Left lung (tissue), 10 donors: ENCODE measurements around the gene KCNAB2. TPM values are rescaled to one million over a fixed set of nuclear protein-coding genes. Genes with fewer than 3 reads are reported as not detected.
A peak's percentile ranks its signal among the peaks of the same experiment; 100 is the strongest.

Experiments used
- ATAC-seq: fragments of 200-7000 bp; cut with Tn5 transposase; one replicate; pipeline ENCODE4 v1.9.1; 2020; ENCODE audit warnings: moderate library complexity
- DNase-seq, 4 donors: peaks; one replicate each; pipeline ENCODE4 v3.0.0-alpha.2; 2013 to 2020
- H3K27ac ChIP-seq, 2 donors: fragments of 200-600 bp; sonication (generic) in 1 of 2; one replicate each; pipeline versions ENCODE4 v1.5.0 to v1.8.0; 2020 to 2021
- H3K27me3 ChIP-seq, 2 donors: fragments of 200-600 bp; sonication (generic) in 1 of 2; one replicate each; pipeline versions ENCODE4 v1.5.0 to v1.8.0; 2020 to 2021
- H3K36me3 ChIP-seq, 2 donors: fragments of 200-600 bp; sonication (generic) in 1 of 2; one replicate each; pipeline versions ENCODE4 v1.5.0 to v1.8.0; 2020 to 2021
- H3K4me1 ChIP-seq, 2 donors: fragments of 200-600 bp; one replicate each; pipeline ENCODE4 v1.8.0; 2021
- H3K4me3 ChIP-seq, 2 donors: fragments of 200-600 bp; sonication (generic) in 1 of 2; one replicate each; pipeline versions ENCODE4 v1.5.0 to v1.8.0; 2020 to 2021; ENCODE audit warnings: mild to moderate bottlenecking in 1 of 2
- H3K9me3 ChIP-seq, 2 donors: fragments of 200-600 bp; sonication (generic) in 1 of 2; one replicate each; pipeline versions ENCODE4 v1.5.0 to v1.8.0; 2020 to 2021
- intact Hi-C, 2 donors: fragments of 100-400 bp; cut with DNase I; formaldehyde crosslinking; loops; one replicate each; pipeline versions ENCODE4 v1.11.2 to v1.14.2; 2022
- polyA plus RNA-seq, 6 donors: library from polyadenylated mRNA; unstranded; fragments of 120-200 nt; gene quantifications; one replicate each; pipeline ENCODE4 v1.2.1, GENCODE V29; 2013; ENCODE audit not compliant: insufficient read length in 6 of 6
- total RNA-seq, 2 donors: library from RNA; stranded (reverse); fragmentation: NEBNext Ultra II Directional; extraction: Animal tissue kit (Norgen Biotek cat#: 25700); gene quantifications; one replicate each; pipeline ENCODE4 v1.2.1, GENCODE V29; 2021
- TF ChIP-seq, protein P1 (sequence below), 2 donors: fragments of 200-600 bp; sonication (generic) in 1 of 2; IDR thresholded peaks; one replicate each; pipeline versions ENCODE4 v1.5.0 to v1.8.0; 2021; ENCODE audit warnings: antibody characterized with exemption in 2 of 2
- donor health status: DM: no; HTN: yes; CAD: no.
- donor health status: DM: no; HTN: no; CAD: no.

The KCNAB2 gene
- total and polyA plus RNA-seq, 8 donors = 5.6 to 82.5 (median 6.7) TPM

GRCh38 chr1:6006882-6007281 lies 38.8 kb upstream of the KCNAB2 start:
- no peak overlapping the region for H3K27ac ChIP-seq
- peaks cover 0 to 7% of the 10 kb centered on the region in 2 donors for H3K4me1 ChIP-seq
- DNase-seq (peak in 1 of 4 donors; percentile 16), ATAC-seq (no peak)
- H3K4me3 ChIP-seq = no peak overlapping the region
- no peaks in the 10 kb centered on the region for H3K27me3 ChIP-seq
- TF ChIP-seq, protein P1, sequence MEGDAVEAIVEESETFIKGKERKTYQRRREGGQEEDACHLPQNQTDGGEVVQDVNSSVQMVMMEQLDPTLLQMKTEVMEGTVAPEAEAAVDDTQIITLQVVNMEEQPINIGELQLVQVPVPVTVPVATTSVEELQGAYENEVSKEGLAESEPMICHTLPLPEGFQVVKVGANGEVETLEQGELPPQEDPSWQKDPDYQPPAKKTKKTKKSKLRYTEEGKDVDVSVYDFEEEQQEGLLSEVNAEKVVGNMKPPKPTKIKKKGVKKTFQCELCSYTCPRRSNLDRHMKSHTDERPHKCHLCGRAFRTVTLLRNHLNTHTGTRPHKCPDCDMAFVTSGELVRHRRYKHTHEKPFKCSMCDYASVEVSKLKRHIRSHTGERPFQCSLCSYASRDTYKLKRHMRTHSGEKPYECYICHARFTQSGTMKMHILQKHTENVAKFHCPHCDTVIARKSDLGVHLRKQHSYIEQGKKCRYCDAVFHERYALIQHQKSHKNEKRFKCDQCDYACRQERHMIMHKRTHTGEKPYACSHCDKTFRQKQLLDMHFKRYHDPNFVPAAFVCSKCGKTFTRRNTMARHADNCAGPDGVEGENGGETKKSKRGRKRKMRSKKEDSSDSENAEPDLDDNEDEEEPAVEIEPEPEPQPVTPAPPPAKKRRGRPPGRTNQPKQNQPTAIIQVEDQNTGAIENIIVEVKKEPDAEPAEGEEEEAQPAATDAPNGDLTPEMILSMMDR (IDR thresholded peaks at IDR 0.05) = no peak
- H3K36me3 ChIP-seq = peaks cover 0 to 4% of the 10 kb centered on the region in 2 donors
- intact Hi-C loops = no loop called here
- H3K9me3 ChIP-seq = no peaks in the 10 kb centered on the region

GRCh38 chr1:6007318-6008083 lies 38.2 kb upstream of the KCNAB2 start:
- H3K27me3 ChIP-seq = no peaks in the 10 kb centered on the region
- peaks cover 0 to 7% of the 10 kb centered on the region in 2 donors for H3K4me1 ChIP-seq
- no peak overlapping the region for H3K4me3 ChIP-seq
- DNase-seq (peak in 2 of 4 donors; percentile 27 to 81), ATAC-seq (peak; percentile 58)
- H3K9me3 ChIP-seq = no peaks in the 10 kb centered on the region
- H3K36me3 ChIP-seq = no peaks in the 10 kb centered on the region
- TF ChIP-seq, protein P1 (IDR thresholded peaks at IDR 0.05) = no peak
- intact Hi-C loops = no loop called here
- H3K27ac ChIP-seq = no peak overlapping the region

DNA sequence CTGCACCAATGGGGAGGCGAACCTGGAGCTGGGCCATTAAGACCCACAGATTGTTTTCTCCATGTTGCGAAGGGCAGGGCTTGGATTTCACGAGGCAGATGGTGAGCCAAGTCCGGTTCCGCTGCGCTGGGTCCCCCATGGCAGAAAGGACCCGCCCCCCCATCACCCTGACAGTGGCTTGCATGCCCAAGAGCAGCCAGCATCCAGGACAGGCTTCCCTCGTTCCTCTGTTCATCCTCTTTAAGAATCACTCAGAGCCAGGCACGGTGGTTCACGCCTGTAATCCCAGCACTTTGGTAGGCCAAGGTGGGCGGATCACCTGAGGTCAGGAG lies 37.6 kb upstream of the KCNAB2 start:
- ATAC-seq (no peak), DNase-seq (peak in 1 of 4 donors; percentile 43)
- no peak overlapping the region for H3K4me3 ChIP-seq
- no peaks in the 10 kb centered on the region for H3K27me3 ChIP-seq
- H3K36me3 ChIP-seq = no peaks in the 10 kb centered on the region
- H3K4me1 ChIP-seq = peaks cover 0 to 7% of the 10 kb centered on the region in 2 donors
- TF ChIP-seq, protein P1 (IDR thresholded peaks at IDR 0.05) = no peak
- no peaks in the 10 kb centered on the region for H3K9me3 ChIP-seq
- intact Hi-C loops = no loop called here
- no peak overlapping the region for H3K27ac ChIP-seq

DNA sequence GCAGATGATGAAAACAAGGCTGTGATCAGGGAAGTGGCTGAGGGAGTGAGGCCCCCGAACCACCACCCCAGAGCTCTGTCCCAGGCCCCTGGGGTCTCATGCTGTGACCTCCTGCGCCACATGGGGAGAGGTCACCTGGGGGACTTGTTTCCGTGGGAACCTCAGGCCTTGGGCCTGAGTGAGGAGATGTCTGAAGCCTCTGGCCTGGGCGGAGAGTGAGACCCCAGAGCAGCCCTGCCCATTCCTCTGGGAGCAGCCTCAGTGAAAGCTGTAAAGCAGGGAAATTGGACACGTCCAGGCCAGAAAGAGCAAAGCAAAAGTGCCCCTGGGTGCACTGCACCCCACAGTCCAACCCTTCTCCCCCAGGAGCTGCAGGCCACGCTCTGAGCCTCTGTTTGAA lies 37.0 kb upstream of the KCNAB2 start:
- ATAC-seq (no peak), DNase-seq (peak in 1 of 4 donors; percentile 43)
- Histone ChIP-seq H3K27me3 (no peaks in the 10 kb centered on the region), H3K27ac (no peak overlapping the region), H3K36me3 (peaks cover 0 to 3% of the 10 kb centered on the region in 2 donors), H3K4me1 (peaks cover 0 to 7% of the 10 kb centered on the region in 2 donors), H3K4me3 (no peak overlapping the region), H3K9me3 (no peaks in the 10 kb centered on the region)
- intact Hi-C loops = no loop called here
- TF ChIP-seq, protein P1 (IDR thresholded peaks at IDR 0.05) = no peak

DNA sequence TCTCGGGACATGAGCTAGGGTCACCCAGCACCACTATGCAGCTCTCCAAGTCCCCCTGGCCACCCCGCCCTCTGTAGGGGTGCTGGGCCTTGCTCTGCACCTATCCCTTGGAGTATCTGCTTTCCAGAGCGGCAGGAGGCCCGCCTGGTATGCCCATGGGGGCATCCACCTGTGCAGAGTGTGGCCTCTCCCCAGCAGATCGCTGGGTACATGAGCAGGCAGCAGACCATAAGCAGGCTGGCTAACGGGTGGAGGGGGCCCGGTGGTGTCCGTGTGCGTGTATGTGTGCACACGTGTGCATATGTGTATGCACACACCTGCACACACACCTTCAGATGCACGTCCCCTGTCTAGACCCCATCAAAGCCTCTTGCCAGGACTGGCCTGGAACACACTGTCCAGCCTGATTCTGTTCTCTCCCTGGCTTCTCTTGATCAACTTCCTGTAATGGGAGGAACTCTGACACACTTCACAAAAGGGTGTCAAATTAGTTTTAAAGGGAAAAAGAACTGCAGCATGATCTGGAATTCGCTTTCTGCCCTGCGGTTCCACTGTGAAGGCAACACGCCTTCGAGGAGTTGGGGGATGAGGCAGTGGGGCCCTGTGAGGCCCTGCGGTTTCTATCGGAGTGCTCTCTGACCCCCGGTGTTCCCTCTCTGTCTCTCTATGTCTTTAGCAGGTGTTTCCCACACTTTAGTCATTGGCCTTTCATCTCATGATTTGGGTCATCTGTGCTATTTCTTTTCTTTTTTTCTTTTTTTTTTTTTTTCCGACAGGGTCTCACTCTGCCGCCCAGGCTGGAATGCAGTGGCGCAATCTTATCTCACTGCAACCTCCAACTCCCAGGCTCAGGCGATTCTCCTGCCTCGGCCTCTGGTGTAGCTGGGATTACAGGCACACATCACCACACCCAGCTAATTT lies 36.3 kb upstream of the KCNAB2 start:
- ATAC-seq (peak; percentile 26), DNase-seq (peak in 1 of 4 donors; percentile 16)
- H3K4me3 ChIP-seq = no peak overlapping the region
- peaks cover 0 to 9% of the 10 kb centered on the region in 2 donors for H3K4me1 ChIP-seq
- H3K27me3 ChIP-seq = no peaks in the 10 kb centered on the region
- TF ChIP-seq, protein P1 (IDR thresholded peaks at IDR 0.05) = no peak
- H3K36me3 ChIP-seq = peaks cover 0 to 7% of the 10 kb centered on the region in 2 donors
- intact Hi-C loops = no loop called here
- no peak overlapping the region for H3K27ac ChIP-seq
- H3K9me3 ChIP-seq = no peaks in the 10 kb centered on the region
